ENCODE measurements around the gene LRRC1.

LRRC1 gene

GRCh38 chr6:53811082-53811481 lies 16.3 kb downstream of the LRRC1 start:
- TF ChIP-seq CTCF (IDR thresholded peaks at IDR 0.05; ENCODE audit: poor library complexity, severe bottlenecking): no peak
- H3K27me3 ChIP-seq (ENCODE audit: insufficient read depth, poor library complexity, severe bottlenecking): no peaks in the 10 kb centered on the region
- H3K27ac ChIP-seq (ENCODE audit: poor library complexity, severe bottlenecking): peak overlapping the region; percentile 4
- no peak overlapping the region for H3K4me3 ChIP-seq (ENCODE audit: severe bottlenecking)
- H3K36me3 ChIP-seq (ENCODE audit: low read depth): no peaks in the 10 kb centered on the region
- ATAC-seq (ENCODE audit: low read depth) (peak; percentile 84), DNase-seq (ENCODE audit: low spot score) (peak; percentile 65)
- peaks cover 25% of the 10 kb centered on the region for H3K4me1 ChIP-seq (ENCODE audit: insufficient read depth, poor library complexity, severe bottlenecking)
- no peaks in the 10 kb centered on the region for H3K9me3 ChIP-seq (ENCODE audit: severe bottlenecking)

DNA sequence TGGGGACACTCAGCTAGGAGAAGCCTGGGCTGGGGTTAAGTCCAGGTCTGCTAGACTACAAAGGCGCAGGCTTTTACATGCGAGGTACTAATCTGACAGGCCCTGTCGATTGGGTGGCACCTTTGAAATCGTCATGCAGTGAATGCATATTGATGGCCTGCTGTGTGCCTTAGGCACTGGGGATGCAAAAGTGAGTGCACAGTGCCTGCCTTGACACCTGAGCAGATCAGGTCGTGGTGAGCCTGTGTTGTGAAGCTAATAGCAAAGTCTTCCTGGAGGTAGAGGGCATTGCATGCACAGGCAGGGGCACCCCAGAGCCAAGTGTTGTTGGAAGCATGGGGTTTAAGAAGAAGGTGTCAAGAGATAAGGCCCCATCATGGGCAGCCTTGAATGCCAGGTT lies 16.9 kb downstream of the LRRC1 start:
- DNase-seq (ENCODE audit: low spot score) (no peak), ATAC-seq (ENCODE audit: low read depth) (no peak; the same call in 2 of the 3 replicates)
- Histone ChIP-seq H3K27me3 (ENCODE audit: insufficient read depth, poor library complexity, severe bottlenecking) (no peaks in the 10 kb centered on the region), H3K36me3 (ENCODE audit: low read depth) (no peaks in the 10 kb centered on the region), H3K4me3 (ENCODE audit: severe bottlenecking) (no peak overlapping the region), H3K9me3 (ENCODE audit: severe bottlenecking) (no peaks in the 10 kb centered on the region), H3K4me1 (ENCODE audit: insufficient read depth, poor library complexity, severe bottlenecking) (peaks cover 26% of the 10 kb centered on the region), H3K27ac (ENCODE audit: poor library complexity, severe bottlenecking) (peak overlapping the region; percentile 4)
- TF ChIP-seq CTCF (IDR thresholded peaks at IDR 0.05; ENCODE audit: poor library complexity, severe bottlenecking): no peak

DNA sequence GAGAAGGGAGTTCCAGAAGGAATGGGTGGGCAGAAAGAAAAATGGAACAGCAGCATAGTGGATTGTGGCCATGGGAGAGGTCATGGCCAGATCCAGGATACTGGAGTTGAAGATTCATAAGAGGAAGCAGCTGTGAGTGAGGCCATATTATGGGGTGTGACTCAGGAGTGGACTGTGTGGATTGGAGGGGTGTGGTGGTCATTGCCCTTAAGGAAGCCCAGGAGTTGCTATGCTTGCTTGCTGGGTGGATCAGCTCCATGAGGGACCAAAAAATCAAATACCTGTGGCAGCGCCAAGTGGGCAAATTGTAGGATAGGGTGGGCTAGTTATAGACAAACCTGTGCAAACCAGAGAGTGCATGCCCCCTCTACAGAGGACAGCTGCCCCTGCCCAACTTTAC lies 18.3 kb downstream of the LRRC1 start:
- peak; percentile 37; the same call in 2 of the 3 replicates for ATAC-seq (ENCODE audit: low read depth)

GRCh38 chr6:53813801-53814200 lies 19.0 kb downstream of the LRRC1 start:
- Histone ChIP-seq H3K9me3 (ENCODE audit: severe bottlenecking) (no peaks in the 10 kb centered on the region), H3K4me3 (ENCODE audit: severe bottlenecking) (no peak overlapping the region), H3K27ac (ENCODE audit: poor library complexity, severe bottlenecking) (no peak overlapping the region), H3K36me3 (ENCODE audit: low read depth) (no peaks in the 10 kb centered on the region), H3K4me1 (ENCODE audit: insufficient read depth, poor library complexity, severe bottlenecking) (peaks cover 32% of the 10 kb centered on the region), H3K27me3 (ENCODE audit: insufficient read depth, poor library complexity, severe bottlenecking) (no peaks in the 10 kb centered on the region)
- ATAC-seq (ENCODE audit: low read depth) (no peak), DNase-seq (ENCODE audit: low spot score) (no peak)
- TF ChIP-seq CTCF (IDR thresholded peaks at IDR 0.05; ENCODE audit: poor library complexity, severe bottlenecking): no peak

More for the DNA sequence above, 18.3 kb downstream of the LRRC1 start:
- Histone ChIP-seq H3K36me3 (ENCODE audit: low read depth) (no peaks in the 10 kb centered on the region), H3K27ac (ENCODE audit: poor library complexity, severe bottlenecking) (no peak overlapping the region), H3K4me1 (ENCODE audit: insufficient read depth, poor library complexity, severe bottlenecking) (peaks cover 26% of the 10 kb centered on the region), H3K9me3 (ENCODE audit: severe bottlenecking) (no peaks in the 10 kb centered on the region), H3K4me3 (ENCODE audit: severe bottlenecking) (no peak overlapping the region), H3K27me3 (ENCODE audit: insufficient read depth, poor library complexity, severe bottlenecking) (no peaks in the 10 kb centered on the region)
- no peak for TF ChIP-seq CTCF (IDR thresholded peaks at IDR 0.05; ENCODE audit: poor library complexity, severe bottlenecking)
- DNase-seq (ENCODE audit: low spot score): no peak

DNA sequence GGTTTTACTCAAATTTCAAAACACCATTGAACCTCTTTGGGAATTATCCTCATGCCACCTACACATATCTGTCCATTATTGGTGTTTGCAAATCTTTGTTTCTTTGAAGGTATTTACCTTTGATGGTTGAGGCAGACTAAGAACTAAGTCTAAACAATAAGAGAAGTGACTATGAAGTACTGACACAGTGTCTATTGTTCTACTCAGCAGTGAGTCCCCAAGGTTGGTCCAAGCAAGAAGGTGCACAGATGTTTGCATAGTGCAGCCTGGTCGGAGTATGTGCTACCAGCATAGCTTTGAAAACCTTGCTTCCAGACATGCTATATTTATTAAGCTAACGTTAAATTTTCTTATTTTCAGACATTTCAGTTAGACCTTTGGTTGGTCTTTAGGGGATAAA lies 19.5 kb downstream of the LRRC1 start:
- TF ChIP-seq CTCF (IDR thresholded peaks at IDR 0.05; ENCODE audit: poor library complexity, severe bottlenecking): no peak
- H3K4me1 ChIP-seq (ENCODE audit: insufficient read depth, poor library complexity, severe bottlenecking): peaks cover 33% of the 10 kb centered on the region

More for the DNA sequence above, 19.5 kb downstream of the LRRC1 start:
- Histone ChIP-seq H3K4me3 (ENCODE audit: severe bottlenecking) (no peak overlapping the region), H3K27me3 (ENCODE audit: insufficient read depth, poor library complexity, severe bottlenecking) (no peaks in the 10 kb centered on the region), H3K9me3 (ENCODE audit: severe bottlenecking) (no peaks in the 10 kb centered on the region), H3K36me3 (ENCODE audit: low read depth) (no peaks in the 10 kb centered on the region), H3K27ac (ENCODE audit: poor library complexity, severe bottlenecking) (no peak overlapping the region)
- no peak for DNase-seq (ENCODE audit: low spot score)
- no peak for ATAC-seq (ENCODE audit: low read depth)

All from RWPE2 (cell line).